Ecto neural progenitor cell (in vitro differentiated cells): ENCODE measurements around the gene CMYA5.

ENCODE experiments used
- DNase-seq: peaks from one replicate; pipeline ENCODE4 v3.0.0-alpha.2; 2018; ENCODE audit warnings: low spot score

The CMYA5 gene

DNA sequence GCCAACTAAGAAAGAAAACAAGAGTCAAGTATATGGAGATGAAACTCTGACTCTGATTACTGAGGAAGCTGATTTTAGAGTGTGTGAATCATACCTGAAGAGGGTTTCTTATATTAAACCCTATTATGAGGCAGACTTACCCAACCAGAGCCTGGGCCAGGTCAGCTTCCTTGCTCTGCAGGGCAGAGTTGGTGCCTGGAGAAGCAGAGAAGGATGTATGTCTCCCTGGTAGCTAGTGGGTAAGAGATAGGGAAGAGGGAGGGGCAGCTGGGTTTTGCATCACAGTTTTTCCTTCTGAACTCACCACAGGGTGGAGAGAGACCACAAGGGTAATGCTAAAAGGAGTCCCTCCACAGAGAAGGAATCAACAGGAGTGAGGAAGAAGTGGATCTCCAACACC is 104.1 kb downstream of the CMYA5 start:
- no peak for DNase-seq

DNA sequence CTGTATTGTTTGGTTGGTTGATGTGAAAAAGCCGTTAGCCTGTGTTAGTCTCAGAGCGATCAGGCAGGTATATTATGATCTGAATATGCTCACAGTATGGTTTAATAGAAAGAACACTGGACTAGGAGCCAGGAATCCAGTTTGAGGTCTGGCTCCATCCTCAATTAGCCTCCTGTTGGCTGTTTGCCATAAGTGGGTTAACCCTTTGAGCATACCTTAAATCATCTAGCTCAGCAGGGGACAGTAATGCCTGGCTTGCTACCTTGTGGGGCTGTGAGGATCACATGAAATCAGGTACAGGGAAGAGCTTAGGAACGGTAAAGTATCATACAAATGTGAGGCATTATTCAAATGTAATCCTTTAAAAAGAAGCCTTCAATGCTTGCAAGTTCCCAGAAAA is 104.7 kb downstream of the CMYA5 start:
- no peak for DNase-seq

DNA sequence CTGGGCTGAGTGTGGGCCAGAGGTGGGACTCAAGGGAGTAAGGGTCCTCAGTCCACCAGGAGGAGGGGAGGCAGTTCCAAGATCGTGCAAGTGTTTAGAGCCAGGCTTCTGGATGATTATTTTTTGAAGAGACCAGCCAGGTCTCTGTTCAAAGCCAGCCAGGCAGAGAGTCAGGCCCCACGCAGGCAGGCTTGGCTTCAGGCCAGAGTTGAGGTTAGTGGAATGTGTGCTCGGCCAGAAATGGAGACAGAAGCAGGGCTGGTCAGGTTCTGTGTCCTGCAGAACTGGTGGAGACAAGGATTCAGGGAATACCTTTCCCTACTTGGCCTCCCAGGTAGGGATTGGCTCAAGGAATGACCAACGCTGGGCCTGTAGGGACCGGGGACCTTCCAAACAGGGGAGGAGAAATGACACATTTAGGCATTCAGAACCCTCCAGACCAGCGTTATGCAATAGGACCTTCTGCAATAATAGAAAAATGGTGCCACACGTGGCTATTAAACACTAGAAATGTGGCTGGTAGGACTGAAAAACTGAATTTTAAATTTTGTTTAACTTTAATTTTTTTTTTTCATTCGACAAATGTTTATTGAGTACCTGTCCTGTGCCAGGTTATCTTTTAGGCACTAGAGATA is 106.2 kb downstream of the CMYA5 start:
- no peak for DNase-seq

DNA sequence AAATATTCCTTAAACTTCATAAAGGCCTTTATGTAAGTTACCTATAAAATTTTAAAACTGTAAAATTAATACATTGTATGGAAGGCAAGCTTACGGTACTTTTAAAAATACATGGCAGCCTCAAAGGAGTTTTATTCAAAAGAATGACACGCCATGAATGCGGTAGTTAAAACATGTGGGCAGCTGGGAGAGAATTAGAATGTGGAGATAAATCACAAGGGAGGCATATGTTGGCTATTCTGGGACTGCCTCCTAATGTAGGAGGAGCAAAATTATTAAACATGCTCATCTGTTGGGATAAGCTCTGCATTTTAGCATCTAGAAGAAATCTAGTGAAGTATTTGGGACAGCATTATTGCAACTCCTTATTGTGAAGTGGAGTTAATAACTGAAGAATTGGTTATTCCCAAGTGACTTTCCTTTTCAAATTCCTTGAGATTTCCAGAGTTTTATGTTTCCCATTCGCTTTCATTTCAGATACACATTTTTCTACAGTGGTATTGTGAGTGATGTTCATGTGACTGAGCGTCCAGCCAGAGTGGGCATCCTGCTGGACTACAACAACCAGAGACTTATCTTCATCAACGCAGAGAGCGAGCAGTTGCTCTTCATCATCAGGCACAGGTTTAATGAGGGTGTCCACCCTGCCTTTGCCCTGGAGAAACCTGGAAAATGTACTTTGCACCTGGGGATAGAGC is 109.4 kb downstream of the CMYA5 start:
- no peak for DNase-seq

DNA sequence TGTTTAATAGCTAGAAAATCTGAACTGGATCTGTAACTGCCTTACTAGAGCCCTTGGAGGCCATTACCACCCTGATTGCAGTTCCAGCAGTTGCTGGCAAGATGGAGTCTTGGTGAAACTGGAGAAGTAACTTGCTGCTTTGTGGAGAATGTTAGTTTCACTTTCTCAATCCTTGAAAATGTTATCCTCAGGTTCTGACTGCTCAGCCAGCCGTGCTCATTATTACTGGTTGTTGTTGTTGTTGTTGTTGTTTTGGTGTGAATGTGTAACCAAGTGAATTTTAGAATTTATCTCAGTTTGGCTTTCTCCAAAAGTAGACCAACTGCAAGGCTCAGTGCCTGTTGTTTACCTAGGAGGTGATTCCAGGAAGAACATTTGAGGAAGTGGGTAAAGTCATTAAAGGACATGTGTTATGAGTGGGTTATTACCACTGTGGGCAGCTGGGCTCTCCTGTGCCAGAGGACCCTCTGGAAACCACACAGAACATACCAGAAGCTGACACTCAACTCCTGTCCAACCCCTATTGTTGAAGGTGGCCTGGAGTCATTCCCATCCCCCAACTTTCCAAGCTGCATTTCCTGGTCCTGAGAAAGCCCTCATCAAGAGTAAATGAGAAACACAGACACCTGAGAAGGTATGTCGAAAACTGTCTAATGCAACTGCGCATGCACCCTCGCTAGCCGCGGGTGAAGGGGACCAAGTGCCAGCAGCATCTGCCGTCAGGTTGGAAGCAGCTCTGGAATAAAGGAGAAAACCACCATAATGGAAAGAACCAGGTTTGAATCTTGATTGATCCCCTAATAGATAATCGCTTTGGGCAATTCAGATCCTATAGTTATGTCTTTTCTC is 111.6 kb downstream of the CMYA5 start:
- DNase-seq = no peak

DNA sequence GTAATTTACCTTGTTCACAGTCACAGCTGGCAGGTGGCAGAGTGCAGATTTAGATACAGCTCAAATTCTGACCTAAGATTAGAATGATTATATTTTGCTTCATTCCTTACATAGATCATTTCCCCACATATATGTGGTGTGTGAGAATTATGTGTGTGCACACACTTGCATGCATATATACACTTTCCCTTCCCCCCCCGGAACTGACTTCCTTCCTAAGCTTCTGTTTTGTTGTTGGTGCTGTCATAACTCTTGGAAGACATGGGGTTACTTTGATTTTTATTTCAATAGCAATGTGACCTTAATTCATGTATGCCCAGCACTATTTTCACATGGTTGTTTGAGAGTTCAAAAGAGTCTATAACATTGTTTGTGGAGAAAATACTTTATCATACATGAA is 112.8 kb downstream of the CMYA5 start:
- no peak for DNase-seq

DNA sequence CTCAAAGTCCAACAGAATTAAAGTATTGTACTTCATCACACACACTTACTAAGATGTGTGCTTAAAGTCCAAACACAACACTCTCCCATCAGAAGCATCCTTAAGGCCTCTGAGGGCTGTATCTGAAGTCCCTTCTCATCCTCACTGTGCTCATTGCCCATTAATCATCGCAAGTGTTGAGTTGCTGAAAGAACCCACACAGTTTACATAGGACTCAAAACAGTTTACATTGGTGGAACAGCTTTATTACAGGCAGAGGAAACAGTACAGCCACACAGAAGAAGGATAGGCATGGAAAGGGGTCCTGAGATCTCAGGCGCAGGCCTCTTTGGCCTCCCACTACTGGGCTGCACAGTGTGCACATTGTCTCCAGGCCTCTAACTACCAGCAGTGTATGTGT is 113.4 kb downstream of the CMYA5 start:
- DNase-seq = no peak

DNA sequence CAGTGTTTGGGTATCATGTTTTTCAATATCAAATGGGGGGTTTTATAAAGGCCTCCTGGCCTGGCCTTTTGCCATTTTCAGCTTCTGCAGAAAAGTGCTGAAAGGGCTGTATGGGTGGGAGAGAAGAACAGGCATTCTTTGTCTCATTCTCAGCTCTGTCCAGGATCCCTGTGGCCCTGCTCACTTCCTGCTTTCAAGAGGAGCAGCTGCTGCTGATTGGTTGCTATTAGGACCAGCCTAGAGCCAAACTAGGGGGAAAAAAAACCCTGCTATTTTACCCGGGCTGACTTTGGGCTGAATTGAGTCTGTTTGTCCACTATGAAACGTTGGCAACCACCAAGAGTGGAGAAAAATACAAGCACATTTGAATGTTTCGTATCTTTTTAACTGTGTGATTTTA is 117.1 kb downstream of the CMYA5 start:
- no peak for DNase-seq

DNA sequence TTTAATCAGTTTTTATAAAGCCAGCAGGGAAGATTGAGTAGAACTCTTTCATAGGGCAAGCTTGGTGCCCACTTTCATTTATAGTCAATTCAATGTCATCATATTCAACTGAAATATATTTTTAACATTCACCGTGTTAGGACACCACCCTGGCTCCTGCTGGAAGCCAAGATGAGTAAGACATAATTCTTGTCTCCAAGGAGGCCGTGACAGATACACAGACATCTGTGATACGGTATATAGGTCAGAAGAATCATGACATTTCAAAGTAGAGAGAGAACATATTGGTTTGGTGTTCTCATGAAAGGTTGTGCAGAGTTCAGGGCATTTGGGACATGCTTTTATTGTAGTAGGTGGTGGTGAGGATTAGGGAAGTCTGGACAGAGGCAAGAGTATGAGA is 120.1 kb downstream of the CMYA5 start:
- DNase-seq = no peak

DNA sequence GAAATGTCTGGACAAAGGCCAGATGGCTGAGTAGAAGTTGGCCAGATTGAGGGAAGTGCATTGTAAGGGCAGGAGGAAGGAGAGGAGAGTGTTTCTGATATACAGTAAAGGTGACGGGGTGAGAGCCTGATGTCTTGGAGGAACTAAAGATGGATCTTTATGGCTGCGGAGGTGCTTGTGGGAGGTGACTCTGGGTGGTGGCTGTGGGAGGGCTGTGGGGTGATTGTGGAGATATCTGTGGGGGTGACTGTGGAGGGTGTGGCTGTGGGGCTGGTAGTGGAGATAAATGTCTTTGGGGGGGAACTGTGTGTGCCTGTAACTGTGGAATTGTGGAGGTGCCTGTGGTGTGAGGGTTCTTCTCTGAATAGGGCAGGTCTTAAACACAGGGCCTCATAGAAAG is 121.4 kb downstream of the CMYA5 start:
- DNase-seq = no peak

DNA sequence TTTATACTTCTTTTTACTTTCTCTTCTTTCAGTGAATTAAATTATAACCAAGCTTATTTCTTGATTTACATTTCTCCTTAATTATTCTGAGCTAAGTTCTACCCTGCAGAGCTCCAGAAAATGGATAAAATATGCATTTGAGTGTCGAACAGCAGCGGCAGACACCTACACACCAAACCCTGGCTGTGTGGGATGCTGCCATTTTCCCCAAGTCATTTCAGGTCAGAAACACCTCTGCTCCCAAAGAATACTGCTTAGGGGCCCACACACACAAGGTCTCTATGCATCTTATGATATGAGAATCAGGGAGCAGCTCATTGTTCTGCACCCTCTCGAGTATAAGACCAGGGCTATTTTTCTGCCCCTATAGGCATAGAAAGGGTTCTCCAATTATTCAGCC is 122.3 kb downstream of the CMYA5 start:
- no peak for DNase-seq

DNA sequence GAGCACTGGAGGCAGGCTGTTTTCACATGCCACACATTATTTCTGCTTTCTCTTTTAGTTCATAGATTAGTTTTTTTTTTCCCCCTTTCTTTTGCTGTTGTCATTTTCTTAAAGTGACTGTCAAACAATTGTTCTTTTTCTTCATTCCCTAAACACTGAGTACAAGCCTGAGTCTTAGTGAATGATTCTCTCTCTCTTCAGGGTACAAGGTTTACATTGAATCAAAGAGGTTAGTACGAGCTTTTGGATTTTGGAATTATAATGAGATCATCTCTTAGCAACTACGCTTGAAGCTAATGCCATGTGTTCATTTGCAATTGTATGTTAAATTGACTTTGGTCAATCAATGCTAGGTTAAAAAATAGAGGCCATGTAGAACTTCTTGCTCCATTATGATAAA is 125.1 kb downstream of the CMYA5 start:
- DNase-seq = no peak

DNA sequence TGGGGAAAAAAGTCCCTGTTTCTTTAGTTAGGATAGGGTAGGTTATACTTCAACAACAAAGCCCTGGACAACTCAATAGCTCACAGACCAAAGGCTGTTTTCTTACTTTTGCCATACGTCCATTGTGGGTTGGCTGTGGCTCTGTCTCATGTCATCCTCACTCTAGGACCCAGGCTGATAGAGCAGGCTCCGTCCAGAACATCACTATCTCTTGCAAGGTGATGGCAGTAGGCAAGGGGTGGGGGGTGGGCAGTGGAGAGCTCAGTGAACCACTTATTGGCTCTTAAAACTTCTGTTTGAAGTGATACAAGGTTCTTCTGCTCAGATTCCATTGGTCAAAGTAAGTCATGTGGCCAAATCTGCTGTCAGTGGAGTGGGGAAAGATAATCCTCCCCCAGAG is 126.4 kb downstream of the CMYA5 start:
- DNase-seq = no peak

DNA sequence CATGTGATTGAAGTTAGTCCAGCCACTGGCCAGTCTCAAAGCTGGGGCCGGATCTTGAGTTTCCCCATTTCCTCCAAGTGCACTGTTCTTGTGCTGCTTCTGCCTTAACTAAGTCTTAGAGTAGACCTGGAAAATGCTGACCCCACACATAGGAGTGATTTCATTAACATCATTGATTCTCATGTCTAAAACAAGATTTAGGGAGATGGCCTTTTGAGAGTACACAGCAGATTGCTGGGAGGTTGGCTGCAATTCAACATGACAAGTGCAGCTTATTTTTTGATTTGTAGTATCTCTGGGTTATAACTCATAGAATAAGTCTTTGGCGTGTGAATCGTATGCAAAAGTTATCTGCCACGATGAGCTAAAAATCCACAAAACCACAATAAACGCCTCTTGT is 131.0 kb downstream of the CMYA5 start:
- no peak for DNase-seq

DNA sequence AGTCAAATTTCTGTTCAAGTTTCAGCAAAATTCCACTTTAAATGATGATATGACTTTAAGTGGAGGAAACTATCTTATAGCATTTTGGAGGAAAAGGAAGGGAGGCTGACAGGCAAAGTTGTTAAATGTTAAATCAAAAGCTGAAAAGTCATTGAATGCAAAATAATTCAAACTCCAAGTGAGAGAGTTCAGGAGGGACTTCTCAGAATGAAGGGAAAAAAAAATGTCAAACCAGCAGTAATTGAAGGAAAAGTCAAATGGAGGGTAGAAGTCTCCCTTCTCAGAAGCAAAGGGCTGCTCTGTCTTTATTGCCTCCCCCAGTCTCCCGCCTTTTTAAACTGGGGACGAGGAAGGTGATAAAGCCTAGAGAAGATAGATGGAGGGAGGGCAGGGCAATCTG is 134.8 kb downstream of the CMYA5 start:
- DNase-seq = no peak

DNA sequence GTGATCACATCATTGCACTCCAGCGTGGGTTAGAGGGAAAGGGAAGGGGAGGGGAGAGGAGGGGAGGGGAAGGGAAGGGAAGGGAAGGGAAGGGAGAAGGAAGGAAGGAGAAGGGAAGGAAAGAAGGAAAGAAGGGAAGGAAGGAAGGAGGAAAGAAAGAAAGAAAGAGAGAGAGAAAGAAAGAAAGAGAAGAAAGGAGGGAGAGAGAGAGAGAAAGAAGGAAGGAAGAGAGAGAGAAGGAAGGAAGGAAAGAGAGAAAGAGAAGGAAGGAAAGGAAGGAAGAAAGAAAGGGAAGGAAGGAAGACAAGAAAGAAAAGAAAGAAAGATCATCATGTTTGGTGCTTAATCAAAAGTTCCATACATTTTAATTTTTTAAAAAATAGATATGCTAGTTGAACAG is 136.2 kb downstream of the CMYA5 start:
- no peak for DNase-seq

DNA sequence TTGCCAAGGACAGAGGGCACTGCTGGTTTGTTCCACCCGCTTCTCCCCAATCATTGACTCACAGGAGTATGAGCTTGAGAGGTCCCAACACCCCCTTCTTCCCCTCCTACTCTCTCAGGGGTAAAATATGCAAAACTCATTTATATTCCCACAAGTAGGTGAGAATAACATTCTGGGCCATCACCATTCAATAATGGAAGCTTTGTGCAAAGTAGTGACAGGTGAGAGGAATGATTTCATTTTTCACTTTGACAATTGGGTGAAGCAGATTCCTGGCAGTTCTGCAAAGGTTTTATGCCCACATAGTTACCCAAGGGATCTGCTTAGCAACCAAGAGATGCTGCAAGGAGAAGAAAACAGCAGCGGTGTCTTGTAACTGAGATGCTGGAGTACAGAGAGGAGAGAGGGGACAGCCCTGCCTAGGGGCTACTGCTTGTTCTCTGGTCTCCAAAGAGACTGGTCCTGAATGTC is 137.6 kb downstream of the CMYA5 start:
- DNase-seq = no peak

DNA sequence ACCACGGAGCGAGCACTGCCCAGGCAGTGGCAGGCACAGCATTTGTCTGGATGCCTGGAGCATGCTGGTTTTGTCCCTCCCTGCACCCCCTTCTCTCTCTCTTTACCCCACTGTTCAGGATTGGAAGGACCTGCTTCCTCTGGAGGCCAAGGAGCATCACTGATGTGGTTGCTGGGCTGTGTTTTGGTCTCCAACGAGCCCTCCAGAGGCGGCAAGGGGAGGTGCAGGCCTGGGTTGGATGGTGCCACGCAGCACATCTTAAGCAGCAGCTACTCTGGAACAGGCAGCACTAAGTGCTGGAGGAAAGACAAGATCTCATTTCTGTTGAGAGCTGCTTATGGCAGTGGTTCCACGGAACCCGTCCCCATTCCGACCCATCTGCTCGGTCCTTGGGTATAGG is 139.6 kb downstream of the CMYA5 start:
- DNase-seq = peak; percentile 68

DNA sequence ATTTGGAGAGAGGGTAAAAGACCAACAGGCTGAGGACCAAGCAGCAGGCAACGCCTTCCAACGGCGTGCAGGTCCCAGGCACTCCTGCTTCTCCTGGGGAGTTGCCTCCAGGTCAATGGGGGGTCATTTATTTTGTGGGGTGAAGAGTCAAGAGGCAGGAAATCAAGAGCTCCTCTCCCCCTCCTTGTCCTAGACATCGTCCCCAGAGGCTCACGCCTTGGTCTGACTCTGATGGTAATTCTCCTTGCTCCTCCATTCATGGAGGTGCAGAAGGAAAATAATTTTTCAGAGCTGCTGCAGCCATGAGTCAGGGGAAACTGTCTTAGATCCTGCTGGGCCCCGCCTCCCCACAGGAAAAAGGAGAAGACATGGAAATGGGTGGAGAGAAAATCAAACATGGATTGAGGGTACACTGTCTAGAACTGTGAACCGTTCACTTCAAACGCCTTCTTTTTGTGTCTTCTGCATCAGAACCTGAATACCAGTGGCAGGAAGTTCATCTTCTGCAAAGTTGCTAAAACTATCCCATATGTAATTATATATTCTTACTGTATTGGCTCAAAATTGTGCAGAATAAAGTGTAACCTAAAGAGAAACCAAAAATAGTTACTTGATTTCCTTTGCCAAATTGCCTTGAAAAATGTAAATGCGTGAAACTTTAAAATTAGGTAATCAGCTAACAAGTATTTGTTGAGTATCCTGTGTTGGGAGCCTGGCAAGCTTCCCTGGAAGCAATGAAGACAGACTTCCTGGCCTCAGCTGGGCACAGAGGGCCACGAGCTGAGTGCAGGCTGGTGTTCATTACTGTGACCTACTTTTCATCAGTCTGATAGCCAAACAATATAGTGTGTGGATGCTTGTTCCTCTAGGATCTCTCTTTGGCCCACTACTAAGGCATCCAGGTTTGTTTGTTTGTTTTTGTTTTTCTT is 142.0 kb downstream of the CMYA5 start:
- DNase-seq = no peak

DNA sequence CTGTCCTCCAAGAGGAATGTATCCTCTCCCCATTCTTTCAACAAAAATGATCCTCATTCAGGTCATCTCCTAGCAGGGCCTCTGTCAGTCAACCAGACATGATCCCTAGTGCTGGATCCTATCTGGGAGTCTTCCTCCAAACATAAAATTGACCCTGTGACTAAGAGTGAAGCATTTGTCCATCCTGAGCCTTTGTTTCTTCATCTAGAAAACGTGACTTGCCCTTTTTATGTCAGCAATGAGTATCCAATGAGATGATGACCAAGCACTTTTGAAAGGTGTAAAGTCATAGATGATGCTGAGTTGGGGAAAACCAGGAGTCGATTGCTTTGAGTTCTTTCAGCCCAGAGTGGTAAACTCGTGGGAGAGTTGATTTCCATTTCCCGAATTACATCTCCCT is 143.3 kb downstream of the CMYA5 start:
- no peak for DNase-seq

DNA sequence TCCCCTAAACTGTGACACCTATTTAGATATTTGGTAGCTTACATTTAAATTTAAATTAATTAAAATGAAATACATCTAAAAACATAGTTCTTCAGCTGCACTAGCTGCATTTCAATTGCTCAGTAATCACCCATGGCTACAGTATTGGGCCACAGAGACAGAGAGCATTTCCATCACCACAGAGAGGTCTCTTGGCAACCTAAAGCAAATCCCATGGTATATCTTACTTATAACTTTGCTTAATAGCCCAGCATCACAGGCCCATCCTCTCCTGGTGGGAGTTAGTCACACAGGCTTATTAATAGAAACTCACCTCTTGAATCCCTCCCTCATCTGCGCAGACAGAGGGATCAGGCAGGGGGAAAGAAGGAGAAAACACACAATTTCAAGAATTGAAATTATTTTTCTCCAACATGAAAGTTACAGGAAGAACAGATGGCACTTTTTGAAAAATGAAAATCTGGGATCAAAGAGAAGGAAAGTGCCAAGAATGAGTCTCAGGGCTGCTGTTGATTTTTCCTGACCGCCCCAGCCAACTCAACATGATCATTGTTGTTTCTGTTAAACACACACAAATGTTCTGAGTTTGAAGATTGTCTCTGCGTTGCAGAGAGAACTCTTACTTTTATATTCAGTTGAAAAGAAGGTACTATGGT is 144.6 kb downstream of the CMYA5 start:
- DNase-seq = no peak
